HEK293 (cell line): ENCODE results near the gene EPHB1.

Experiments used
- CTCF ChIA-PET: fragments of 350-600 bp; formaldehyde crosslinking; extraction: SDS; loops from one replicate; lab custom pipeline; 2021; ENCODE audit warnings: antibody characterized with exemption; lab: Yijun Ruan, JAX
- POLR2A ChIA-PET: fragments of 300-600 bp; formaldehyde crosslinking; extraction: SDS; loops from one replicate; lab custom pipeline; 2020; ENCODE audit warnings: antibody characterized with exemption, inconsistent platforms; lab: Yijun Ruan, JAX
- H3K27ac ChIP-seq: fragments of 200-500 bp; sonication (Bioruptor generic); 2 replicates; pipeline ENCODE4 v1.5.1; 2014; ENCODE audit warnings: low read depth, low read length, control low read depth, inconsistent platforms; ENCODE audit errors: extremely low read depth
- H3K36me3 ChIP-seq, 2 experiments: fragments of 200-500 bp in 1 of 2; sonication (Bioruptor generic) in 1 of 2; 1 replicate in 1 of 2; 2 replicates in 1 of 2; pipeline ENCODE4 v1.5.1; 2014 to 2017; ENCODE audit warnings: inconsistent platforms in 2 of 2, low read length in 2 of 2; ENCODE audit not compliant: control insufficient read depth in 2 of 2, insufficient read depth in 1 of 2
- H3K4me1 ChIP-seq: fragments of 200-500 bp; sonication (Bioruptor generic); 2 replicates; pipeline ENCODE4 v1.5.1; 2014; ENCODE audit warnings: mild to moderate bottlenecking, low read length, inconsistent platforms; ENCODE audit not compliant: control insufficient read depth, insufficient read depth
- H3K4me3 ChIP-seq: 2 replicates; pipeline ENCODE4 v1.5.1; 2011; ENCODE audit warnings: low read depth, mild to moderate bottlenecking, control low read depth, low read length, moderate library complexity
- H3K9me3 ChIP-seq: fragments of 200-500 bp; sonication (Bioruptor generic); 2 replicates; pipeline ENCODE4 v1.5.1; 2014; ENCODE audit warnings: low read depth, low read length, inconsistent platforms; ENCODE audit not compliant: control insufficient read depth, insufficient read depth
- ATF2 ChIP-seq: fragments of 450-650 bp; formaldehyde crosslinking; IDR thresholded peaks from 2 replicates; pipeline ENCODE4 v1.5.1; 2016; ENCODE audit warnings: missing biosample characterization, missing genetic modification characterization, low read depth
- GLIS2 ChIP-seq: fragments of 450-650 bp; formaldehyde crosslinking; IDR thresholded peaks from 2 replicates; pipeline ENCODE4 v1.5.1; 2016; ENCODE audit warnings: missing biosample characterization, missing genetic modification characterization
- KLF16 ChIP-seq: fragments of 450-650 bp; formaldehyde crosslinking; IDR thresholded peaks from 2 replicates; pipeline ENCODE4 v1.5.1; 2017; ENCODE audit warnings: missing biosample characterization, missing genetic modification characterization
- MYNN ChIP-seq: fragments of 450-650 bp; formaldehyde crosslinking; IDR thresholded peaks from 2 replicates; pipeline ENCODE4 v1.5.1; 2016; ENCODE audit warnings: missing biosample characterization, missing genetic modification characterization, borderline replicate concordance
- YY2 ChIP-seq: fragments of 450-650 bp; formaldehyde crosslinking; IDR thresholded peaks from 2 replicates; pipeline ENCODE4 v1.5.1; 2016; ENCODE audit warnings: missing biosample characterization, missing genetic modification characterization
- ZBTB7A ChIP-seq: fragments of 450-650 bp; formaldehyde crosslinking; IDR thresholded peaks from 2 replicates; pipeline ENCODE4 v1.5.1; 2016; ENCODE audit warnings: low read depth, missing biosample characterization, missing genetic modification characterization
- ZNF121 ChIP-seq: fragments of 450-650 bp; formaldehyde crosslinking; IDR thresholded peaks from 2 replicates; pipeline ENCODE4 v1.5.1; 2016; ENCODE audit warnings: missing biosample characterization, missing genetic modification characterization
- ZNF266 ChIP-seq: fragments of 450-650 bp; formaldehyde crosslinking; IDR thresholded peaks from 2 replicates; pipeline ENCODE4 v1.5.1; 2016; ENCODE audit warnings: missing biosample characterization, missing genetic modification characterization, low read depth
- ZNF423 ChIP-seq: fragments of 450-650 bp; formaldehyde crosslinking; IDR thresholded peaks from 2 replicates; pipeline ENCODE4 v1.5.1; 2016; ENCODE audit warnings: missing biosample characterization, missing genetic modification characterization
- ZNF558 ChIP-seq: fragments of 450-650 bp; formaldehyde crosslinking; IDR thresholded peaks from 2 replicates; pipeline ENCODE4 v1.5.1; 2016; ENCODE audit warnings: missing biosample characterization, missing genetic modification characterization
- ZNF560 ChIP-seq: fragments of 450-650 bp; formaldehyde crosslinking; IDR thresholded peaks from 2 replicates; pipeline ENCODE4 v1.5.1; 2017; ENCODE audit warnings: missing biosample characterization, missing genetic modification characterization, borderline replicate concordance
- ZNF621 ChIP-seq: fragments of 450-650 bp; formaldehyde crosslinking; IDR thresholded peaks from 2 replicates; pipeline ENCODE4 v1.5.1; 2017; ENCODE audit warnings: missing biosample characterization, missing genetic modification characterization
- ZNF776 ChIP-seq: fragments of 450-650 bp; formaldehyde crosslinking; IDR thresholded peaks from 2 replicates; pipeline ENCODE4 v1.5.0; 2017; ENCODE audit warnings: missing biosample characterization, missing genetic modification characterization, borderline replicate concordance
- ZNF777 ChIP-seq: fragments of 450-650 bp; formaldehyde crosslinking; IDR thresholded peaks from 2 replicates; pipeline ENCODE4 v1.5.1; 2017; ENCODE audit warnings: missing biosample characterization, missing genetic modification characterization, borderline replicate concordance
- TF ChIP-seq, protein P1 (sequence below): fragments of 450-650 bp; formaldehyde crosslinking; IDR thresholded peaks from 2 replicates; pipeline ENCODE4 v1.5.1; 2017; ENCODE audit warnings: missing biosample characterization, missing genetic modification characterization
- TF ChIP-seq, protein P2 (sequence below): fragments of 450-650 bp; formaldehyde crosslinking; conservative IDR thresholded peaks from 2 replicates; pipeline ENCODE4 v1.5.1; 2016; ENCODE audit warnings: low read depth, missing biosample characterization, missing genetic modification characterization
- TF ChIP-seq, protein P3 (sequence below): fragments of 450-650 bp; formaldehyde crosslinking; IDR thresholded peaks from 2 replicates; pipeline ENCODE4 v1.5.1; 2016; ENCODE audit warnings: missing biosample characterization, missing genetic modification characterization
- TF ChIP-seq, protein P4 (sequence below): fragments of 450-650 bp; formaldehyde crosslinking; IDR thresholded peaks from 2 replicates; pipeline ENCODE4 v1.5.1; 2016; ENCODE audit warnings: missing biosample characterization, missing genetic modification characterization
- TF ChIP-seq, protein P5 (sequence below): fragments of 450-650 bp; formaldehyde crosslinking; IDR thresholded peaks from 2 replicates; pipeline ENCODE4 v1.5.1; 2017; ENCODE audit warnings: missing biosample characterization, missing genetic modification characterization
- TF ChIP-seq, protein P6 (sequence below): fragments of 450-650 bp; formaldehyde crosslinking; IDR thresholded peaks from 2 replicates; pipeline ENCODE4 v1.5.1; 2016; ENCODE audit warnings: missing biosample characterization, missing genetic modification characterization, borderline replicate concordance

The EPHB1 gene

DNA sequence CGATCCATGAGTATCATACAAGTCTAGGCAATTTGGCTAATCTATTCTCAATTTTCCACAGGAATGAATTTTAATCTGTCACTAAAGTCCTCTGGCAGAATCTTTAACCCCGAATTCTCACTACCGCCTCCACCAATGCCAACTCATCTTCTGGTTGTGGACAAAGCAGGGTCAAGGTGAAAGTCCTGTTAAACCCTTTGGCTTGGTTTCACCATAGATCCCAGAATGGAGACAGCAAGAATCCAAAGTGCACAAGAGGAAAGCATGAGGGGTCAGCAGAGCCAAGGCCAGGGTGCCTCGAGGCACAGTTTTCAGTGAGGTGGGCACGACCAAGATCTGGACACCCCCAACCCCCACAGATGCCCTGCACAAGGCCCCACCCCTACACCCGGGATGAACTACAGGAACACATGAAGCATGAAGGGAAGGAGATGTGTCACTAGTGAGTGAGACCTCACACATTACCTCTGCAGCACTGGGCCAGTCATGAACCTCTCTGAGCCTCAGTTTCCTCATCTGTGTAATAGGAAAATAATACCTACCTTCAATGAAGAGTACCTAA, 466.2 kb downstream of the EPHB1 start:
- POLR2A ChIA-PET = interaction anchor here (0.6 kb wide), 1 partner anchor 105 kb away, joined by 3 read pairs; no protein-coding TSS in a partner anchor

More for the DNA sequence above, 466.2 kb downstream of the EPHB1 start:
- CTCF ChIA-PET = no interaction called here
- no peak for TF ChIP-seq ZNF621 (tag by site-specific recombination)
- no peak for TF ChIP-seq ATF2
- TF ChIP-seq GLIS2 (tag by site-specific recombination) = no peak
- TF ChIP-seq, protein P1, sequence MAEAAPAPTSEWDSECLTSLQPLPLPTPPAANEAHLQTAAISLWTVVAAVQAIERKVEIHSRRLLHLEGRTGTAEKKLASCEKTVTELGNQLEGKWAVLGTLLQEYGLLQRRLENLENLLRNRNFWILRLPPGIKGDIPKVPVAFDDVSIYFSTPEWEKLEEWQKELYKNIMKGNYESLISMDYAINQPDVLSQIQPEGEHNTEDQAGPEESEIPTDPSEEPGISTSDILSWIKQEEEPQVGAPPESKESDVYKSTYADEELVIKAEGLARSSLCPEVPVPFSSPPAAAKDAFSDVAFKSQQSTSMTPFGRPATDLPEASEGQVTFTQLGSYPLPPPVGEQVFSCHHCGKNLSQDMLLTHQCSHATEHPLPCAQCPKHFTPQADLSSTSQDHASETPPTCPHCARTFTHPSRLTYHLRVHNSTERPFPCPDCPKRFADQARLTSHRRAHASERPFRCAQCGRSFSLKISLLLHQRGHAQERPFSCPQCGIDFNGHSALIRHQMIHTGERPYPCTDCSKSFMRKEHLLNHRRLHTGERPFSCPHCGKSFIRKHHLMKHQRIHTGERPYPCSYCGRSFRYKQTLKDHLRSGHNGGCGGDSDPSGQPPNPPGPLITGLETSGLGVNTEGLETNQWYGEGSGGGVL (tag by site-specific recombination) = no peak
- no peak for TF ChIP-seq ZNF776 (tag by site-specific recombination)
- no peak for TF ChIP-seq ZBTB7A (tag by site-specific recombination)
- TF ChIP-seq, protein P2, sequence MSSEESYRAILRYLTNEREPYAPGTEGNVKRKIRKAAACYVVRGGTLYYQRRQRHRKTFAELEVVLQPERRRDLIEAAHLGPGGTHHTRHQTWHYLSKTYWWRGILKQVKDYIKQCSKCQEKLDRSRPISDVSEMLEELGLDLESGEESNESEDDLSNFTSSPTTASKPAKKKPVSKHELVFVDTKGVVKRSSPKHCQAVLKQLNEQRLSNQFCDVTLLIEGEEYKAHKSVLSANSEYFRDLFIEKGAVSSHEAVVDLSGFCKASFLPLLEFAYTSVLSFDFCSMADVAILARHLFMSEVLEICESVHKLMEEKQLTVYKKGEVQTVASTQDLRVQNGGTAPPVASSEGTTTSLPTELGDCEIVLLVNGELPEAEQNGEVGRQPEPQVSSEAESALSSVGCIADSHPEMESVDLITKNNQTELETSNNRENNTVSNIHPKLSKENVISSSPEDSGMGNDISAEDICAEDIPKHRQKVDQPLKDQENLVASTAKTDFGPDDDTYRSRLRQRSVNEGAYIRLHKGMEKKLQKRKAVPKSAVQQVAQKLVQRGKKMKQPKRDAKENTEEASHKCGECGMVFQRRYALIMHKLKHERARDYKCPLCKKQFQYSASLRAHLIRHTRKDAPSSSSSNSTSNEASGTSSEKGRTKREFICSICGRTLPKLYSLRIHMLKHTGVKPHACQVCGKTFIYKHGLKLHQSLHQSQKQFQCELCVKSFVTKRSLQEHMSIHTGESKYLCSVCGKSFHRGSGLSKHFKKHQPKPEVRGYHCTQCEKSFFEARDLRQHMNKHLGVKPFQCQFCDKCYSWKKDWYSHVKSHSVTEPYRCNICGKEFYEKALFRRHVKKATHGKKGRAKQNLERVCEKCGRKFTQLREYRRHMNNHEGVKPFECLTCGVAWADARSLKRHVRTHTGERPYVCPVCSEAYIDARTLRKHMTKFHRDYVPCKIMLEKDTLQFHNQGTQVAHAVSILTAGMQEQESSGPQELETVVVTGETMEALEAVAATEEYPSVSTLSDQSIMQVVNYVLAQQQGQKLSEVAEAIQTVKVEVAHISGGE (tag by site-specific recombination) = no peak
- no peak for TF ChIP-seq KLF16 (tag by site-specific recombination)
- no peak for TF ChIP-seq MYNN (tag by site-specific recombination)
- no peak for TF ChIP-seq ZNF560 (tag by site-specific recombination)
- TF ChIP-seq ZNF423 (tag by site-specific recombination) = no peak
- TF ChIP-seq YY2 (tag by site-specific recombination) = no peak
- TF ChIP-seq ZNF777 (tag by site-specific recombination) = no peak
- TF ChIP-seq, protein P3, sequence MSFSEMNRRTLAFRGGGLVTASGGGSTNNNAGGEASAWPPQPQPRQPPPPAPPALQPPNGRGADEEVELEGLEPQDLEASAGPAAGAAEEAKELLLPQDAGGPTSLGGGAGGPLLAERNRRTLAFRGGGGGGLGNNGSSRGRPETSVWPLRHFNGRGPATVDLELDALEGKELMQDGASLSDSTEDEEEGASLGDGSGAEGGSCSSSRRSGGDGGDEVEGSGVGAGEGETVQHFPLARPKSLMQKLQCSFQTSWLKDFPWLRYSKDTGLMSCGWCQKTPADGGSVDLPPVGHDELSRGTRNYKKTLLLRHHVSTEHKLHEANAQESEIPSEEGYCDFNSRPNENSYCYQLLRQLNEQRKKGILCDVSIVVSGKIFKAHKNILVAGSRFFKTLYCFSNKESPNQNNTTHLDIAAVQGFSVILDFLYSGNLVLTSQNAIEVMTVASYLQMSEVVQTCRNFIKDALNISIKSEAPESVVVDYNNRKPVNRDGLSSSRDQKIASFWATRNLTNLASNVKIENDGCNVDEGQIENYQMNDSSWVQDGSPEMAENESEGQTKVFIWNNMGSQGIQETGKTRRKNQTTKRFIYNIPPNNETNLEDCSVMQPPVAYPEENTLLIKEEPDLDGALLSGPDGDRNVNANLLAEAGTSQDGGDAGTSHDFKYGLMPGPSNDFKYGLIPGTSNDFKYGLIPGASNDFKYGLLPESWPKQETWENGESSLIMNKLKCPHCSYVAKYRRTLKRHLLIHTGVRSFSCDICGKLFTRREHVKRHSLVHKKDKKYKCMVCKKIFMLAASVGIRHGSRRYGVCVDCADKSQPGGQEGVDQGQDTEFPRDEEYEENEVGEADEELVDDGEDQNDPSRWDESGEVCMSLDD = no peak
- no peak for TF ChIP-seq ZNF558 (tag by site-specific recombination)
- TF ChIP-seq ZNF266 (tag by site-specific recombination) = no peak
- TF ChIP-seq, protein P4, sequence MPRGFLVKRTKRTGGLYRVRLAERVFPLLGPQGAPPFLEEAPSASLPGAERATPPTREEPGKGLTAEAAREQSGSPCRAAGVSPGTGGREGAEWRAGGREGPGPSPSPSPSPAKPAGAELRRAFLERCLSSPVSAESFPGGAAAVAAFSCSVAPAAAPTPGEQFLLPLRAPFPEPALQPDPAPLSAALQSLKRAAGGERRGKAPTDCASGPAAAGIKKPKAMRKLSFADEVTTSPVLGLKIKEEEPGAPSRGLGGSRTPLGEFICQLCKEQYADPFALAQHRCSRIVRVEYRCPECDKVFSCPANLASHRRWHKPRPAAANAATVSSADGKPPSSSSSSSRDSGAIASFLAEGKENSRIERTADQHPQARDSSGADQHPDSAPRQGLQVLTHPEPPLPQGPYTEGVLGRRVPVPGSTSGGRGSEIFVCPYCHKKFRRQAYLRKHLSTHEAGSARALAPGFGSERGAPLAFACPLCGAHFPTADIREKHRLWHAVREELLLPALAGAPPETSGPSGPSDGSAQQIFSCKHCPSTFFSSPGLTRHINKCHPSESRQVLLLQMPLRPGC (tag by site-specific recombination) = no peak
- TF ChIP-seq, protein P5, sequence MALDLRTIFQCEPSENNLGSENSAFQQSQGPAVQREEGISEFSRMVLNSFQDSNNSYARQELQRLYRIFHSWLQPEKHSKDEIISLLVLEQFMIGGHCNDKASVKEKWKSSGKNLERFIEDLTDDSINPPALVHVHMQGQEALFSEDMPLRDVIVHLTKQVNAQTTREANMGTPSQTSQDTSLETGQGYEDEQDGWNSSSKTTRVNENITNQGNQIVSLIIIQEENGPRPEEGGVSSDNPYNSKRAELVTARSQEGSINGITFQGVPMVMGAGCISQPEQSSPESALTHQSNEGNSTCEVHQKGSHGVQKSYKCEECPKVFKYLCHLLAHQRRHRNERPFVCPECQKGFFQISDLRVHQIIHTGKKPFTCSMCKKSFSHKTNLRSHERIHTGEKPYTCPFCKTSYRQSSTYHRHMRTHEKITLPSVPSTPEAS = no peak
- no peak for TF ChIP-seq ZNF121 (tag by site-specific recombination)
- TF ChIP-seq, protein P6, sequence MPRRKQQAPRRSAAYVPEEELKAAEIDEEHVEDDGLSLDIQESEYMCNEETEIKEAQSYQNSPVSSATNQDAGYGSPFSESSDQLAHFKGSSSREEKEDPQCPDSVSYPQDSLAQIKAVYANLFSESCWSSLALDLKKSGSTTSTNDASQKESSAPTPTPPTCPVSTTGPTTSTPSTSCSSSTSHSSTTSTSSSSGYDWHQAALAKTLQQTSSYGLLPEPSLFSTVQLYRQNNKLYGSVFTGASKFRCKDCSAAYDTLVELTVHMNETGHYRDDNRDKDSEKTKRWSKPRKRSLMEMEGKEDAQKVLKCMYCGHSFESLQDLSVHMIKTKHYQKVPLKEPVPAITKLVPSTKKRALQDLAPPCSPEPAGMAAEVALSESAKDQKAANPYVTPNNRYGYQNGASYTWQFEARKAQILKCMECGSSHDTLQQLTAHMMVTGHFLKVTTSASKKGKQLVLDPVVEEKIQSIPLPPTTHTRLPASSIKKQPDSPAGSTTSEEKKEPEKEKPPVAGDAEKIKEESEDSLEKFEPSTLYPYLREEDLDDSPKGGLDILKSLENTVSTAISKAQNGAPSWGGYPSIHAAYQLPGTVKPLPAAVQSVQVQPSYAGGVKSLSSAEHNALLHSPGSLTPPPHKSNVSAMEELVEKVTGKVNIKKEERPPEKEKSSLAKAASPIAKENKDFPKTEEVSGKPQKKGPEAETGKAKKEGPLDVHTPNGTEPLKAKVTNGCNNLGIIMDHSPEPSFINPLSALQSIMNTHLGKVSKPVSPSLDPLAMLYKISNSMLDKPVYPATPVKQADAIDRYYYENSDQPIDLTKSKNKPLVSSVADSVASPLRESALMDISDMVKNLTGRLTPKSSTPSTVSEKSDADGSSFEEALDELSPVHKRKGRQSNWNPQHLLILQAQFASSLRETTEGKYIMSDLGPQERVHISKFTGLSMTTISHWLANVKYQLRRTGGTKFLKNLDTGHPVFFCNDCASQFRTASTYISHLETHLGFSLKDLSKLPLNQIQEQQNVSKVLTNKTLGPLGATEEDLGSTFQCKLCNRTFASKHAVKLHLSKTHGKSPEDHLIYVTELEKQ (tag by site-specific recombination) = no peak
- TF ChIP-seq, all 188 proteins: peak for 0
- no peaks in the 10 kb centered on the region for H3K9me3 ChIP-seq
- H3K27ac ChIP-seq = no peak overlapping the region
- no peaks in the 10 kb centered on the region for H3K36me3 ChIP-seq
- H3K4me3 ChIP-seq = no peak overlapping the region
- no peaks in the 10 kb centered on the region for H3K4me1 ChIP-seq
